ENCODE data around the gene SLC25A38.
A peak's percentile ranks its signal among the peaks of the same experiment; 100 is the strongest.

SLC25A38 gene

DNA sequence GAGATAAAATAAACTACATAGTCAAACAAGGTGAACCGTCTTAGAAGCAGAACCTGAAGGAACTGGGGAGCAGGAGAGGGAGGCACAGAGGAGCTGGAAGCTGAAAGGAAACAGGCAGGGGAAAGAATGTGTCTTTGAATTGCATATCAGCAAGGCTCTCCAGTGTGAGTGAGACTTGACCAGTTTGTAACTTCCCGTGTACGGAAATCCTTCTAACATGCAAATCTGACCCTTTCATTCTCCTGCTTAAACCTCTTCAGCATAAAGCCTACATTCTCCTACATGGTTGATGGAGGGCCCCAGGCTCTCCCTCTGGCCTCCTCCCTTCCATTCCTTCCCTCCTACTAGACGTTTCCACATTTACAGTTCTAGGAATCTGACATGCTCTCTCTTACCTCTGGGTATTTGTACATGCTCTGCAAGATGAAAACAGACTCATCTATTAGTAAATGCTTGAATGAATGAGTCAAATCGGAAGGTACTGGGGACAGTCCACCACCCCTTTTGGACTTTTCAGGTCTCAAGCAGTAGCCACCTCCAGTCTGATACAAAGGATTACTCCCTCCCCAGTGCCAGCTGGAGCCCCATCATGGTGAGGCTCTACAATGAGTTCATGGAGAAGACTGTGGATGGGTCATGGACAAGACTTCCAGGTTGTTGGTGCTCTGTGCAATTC lies 6.1 kb upstream of the SLC25A38 start:
- DNase-seq (ENCODE audit: low read depth) = no peak

DNA sequence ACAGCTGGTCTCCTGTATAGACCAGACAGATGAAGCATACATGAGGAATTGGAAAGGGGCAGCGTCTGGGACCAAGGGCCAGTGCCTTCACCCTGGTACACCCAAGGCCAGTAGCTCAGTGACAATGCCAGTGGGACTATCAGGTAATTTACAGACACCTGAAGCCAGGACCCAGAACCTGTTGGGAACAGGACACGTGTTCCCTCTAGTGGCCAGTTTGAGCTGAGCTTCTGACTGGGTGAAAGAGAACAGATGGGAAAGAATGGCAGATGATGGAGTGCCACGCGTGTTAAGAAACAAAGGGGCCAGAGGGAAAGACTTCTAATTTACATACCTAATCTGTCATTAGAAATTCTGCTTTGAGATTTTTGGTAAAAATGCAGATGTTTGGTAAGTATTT lies 5.1 kb upstream of the SLC25A38 start:
- DNase-seq (ENCODE audit: low read depth) = peak; percentile 36

DNA sequence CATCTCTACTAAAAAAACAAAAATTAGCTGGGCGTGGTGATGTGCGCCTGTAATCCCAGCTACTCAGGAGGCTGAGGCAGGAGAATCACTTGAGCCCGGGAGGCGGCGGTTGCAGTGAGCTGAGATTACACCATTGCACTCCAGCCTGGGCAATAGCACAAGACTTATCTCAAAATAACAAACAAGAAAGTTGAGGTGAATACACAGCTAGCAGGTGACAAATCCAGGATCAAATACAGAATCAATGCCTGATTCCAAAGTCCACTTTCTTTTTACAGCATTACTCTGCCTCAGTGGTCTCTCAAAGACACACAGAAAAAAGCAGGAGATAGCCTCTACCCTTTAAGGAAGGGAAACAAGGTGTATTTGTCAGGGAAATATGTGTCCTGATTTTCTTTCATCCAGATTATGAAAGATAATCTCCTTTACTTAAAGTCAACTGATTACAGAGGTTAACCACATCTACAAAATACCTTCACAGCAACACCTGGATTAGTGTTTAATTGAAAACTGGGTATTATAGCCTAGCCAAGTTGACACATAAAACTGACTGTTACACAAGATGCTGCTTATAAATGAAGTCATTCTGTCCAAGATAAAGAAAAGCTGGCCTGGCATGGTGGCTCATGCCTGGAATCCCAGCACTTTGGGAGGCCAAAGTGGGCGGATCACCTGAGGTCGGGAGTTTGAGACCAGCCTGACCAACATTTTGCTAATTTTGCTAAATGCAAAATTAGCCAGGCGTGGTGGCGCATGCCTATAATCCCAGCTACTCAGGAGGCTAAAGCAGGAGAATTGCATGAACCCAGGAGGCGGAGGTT lies 4.0 kb upstream of the SLC25A38 start:
- DNase-seq (ENCODE audit: low read depth) = no peak

DNA sequence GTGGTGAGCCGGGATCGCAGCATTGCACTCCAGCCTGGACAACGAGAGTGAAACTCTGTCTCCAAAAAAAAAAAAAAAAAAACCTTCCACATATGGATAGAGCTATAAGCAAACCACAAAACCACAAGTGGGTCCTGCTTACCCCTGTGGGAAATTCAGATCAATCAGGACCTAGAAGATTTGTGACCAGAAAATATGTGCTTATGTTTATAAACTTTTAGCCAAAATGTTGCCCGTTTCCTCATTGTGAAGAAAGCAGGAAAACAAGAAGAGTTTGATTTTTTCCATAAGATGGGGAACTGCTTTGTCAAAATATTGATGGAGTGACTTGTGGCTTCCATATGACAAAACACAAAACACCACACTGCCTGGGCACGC lies 3.4 kb upstream of the SLC25A38 start:
- no peak for DNase-seq (ENCODE audit: low read depth)

DNA sequence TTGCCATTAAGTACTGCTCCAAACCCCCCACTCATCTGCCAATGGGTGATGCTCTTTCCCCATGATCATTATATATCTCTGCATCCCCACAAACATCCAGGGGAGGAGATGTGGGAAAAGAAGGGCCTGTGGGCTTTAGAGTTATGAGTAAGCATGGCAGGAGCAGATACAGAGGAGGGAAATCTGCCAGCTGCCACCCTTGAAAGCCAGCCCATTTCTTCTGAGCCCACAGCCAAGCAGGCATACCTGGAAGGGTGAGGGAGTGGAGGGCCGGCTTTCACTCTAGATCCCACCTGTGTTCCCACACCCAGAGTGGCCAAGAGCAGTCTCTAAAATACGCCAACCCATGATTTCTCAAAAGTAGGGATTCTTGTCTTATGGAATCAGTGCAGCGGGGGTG lies 1.7 kb upstream of the SLC25A38 start:
- DNase-seq (ENCODE audit: low read depth) = no peak

DNA sequence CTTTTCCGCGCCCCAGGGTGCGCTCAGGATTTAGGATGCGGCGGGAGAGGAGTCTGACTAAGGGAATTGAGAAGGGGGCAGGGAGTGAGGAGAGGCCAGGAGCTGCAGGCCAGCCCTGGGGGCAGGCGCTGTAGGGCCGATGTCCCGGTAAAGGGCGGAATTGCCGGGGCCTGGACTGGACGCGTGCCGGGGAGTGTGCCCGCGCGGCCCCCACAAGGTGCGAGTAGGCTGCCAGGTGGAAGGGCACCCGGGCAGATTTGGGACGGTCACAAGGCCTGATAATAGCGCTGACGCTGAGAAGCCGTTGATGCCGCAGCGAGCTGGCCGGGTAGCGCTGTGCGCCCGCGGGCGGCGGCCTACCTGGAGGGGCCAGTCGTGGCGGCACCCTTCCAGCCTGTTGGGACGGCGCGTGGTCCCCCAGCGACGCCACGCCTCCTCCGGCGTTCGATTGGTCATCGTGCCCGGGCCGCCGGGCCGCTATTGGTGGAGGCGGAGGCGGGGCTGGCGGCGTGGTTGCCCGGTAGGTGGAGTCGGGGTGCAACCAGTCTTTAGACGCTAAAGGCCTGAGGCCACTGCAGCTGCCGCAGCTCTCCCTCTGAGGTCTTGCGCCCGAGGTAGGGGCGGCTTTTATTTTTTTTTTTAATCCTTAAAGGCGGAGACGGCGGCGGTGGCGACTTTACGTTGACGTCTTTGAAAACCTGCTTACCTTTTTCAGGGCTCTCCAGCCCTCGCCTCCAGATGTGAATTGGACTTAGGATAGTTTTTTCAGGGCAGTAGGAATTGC lies 903 bp downstream of the SLC25A38 start:
- peak; percentile 93 for DNase-seq (ENCODE audit: low read depth)

DNA sequence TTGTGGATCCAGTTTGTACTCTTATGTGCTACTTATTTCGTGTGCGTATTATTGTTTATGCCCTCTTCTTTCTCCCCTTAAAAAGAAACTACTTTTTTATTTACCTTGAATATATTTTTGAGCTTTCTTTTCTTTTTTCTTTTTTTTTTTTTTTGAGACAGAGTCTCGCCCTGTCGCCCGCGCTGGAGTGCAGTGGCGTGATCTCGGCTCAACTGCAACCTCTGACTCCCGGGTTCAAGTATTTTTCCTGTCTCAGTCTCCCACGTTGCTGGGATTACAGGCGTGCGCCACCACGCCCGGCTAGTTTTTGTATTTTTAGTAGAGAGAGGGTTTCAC lies 1.5 kb downstream of the SLC25A38 start:
- DNase-seq (ENCODE audit: low read depth) = no peak

DNA sequence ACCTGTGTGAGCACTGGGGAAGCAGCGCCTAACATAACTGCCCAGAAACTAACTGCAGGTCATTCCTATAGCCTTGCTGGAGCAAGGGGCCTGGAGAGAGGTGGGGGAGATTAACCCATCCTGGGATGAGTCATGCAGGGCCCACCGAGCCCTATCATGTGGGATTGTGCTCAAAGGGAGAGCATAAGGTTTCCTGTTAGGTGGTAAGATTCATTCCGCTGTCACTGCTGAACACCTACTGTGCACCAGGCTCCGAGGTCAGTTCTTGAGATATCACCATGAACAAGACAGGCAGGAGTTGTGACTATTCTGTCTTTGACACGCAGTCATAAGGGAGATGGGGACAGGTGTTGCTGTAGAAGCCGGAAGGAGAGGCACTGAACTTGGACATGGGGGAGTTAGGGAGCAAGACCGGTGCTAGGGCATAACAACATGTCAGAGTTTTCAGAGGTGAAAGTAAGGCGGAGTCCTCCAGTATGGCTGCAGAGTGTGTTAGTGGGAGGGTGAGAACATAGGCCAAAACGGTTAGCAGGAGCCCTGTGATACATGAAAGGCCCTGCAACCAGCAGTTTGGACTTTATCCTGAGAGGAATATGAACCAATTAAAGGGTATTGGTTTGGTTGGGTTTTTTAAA lies 2.4 kb downstream of the SLC25A38 start:
- no peak for DNase-seq (ENCODE audit: low read depth)

DNA sequence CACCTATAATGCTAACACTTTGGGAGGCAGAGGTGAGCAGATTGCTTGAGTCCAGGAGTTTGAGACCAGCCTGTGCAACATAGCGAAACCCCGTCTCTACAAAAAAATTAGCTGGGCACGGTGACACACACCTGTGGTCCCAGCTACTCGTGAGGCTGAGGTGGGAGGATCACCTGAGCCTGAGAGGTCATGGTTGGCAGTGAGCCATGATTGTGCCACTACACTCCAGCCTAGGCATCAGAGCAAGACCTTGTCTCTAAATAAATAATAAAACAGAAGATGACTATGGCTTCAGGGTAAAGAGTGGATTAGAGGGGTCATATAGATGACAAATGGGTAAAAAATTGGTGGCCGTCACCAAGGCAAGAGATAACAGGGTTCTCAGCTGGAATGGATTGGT lies 3.1 kb downstream of the SLC25A38 start:
- DNase-seq (ENCODE audit: low read depth) = no peak

DNA sequence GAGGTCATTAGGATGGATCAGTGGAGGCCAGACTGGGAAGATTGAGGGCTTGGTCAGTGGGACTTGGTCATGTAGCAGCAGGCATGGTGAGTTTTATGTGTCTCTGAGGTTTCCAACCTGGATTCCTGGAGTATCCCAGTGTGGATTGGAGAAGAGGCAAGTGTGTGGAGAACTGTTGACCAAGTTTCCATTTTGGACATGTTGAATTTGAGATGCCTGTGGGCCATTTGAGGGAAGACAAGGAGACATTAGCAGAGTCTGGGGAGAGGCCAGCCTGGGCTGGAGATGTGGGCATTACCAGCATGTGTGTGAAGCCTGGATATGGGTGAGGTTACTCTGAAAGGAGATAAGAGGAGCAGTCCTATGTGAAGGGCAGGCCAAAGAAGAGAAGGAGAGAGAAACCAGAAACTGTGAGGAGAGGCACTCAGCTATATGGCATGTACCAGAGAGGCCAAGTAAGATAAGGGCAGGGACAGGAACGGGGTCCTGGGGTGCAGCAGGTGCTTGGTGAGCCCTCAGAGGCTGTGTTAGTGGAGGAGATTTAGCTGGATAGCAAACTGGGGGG lies 4.3 kb downstream of the SLC25A38 start:
- DNase-seq (ENCODE audit: low read depth) = no peak

DNA sequence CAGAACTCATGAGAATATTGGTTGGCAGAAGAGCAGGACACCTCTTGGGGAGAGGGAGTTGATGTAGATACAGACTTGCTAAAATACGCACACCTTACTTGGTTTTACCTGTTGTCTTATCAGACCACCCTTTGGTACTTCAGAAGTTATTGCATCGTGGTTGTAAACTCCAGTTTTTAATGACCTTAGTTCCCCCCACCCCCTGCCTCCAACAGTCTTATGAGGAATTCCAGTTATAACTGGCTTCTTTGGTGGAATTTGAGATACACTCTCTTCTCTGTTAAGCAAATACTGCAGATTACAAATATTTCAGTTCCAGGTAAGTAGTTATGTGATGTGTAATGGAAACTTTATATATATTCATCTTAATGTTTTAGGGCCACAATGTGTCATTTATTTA lies 5.0 kb downstream of the SLC25A38 start:
- DNase-seq (ENCODE audit: low read depth) = no peak

DNA sequence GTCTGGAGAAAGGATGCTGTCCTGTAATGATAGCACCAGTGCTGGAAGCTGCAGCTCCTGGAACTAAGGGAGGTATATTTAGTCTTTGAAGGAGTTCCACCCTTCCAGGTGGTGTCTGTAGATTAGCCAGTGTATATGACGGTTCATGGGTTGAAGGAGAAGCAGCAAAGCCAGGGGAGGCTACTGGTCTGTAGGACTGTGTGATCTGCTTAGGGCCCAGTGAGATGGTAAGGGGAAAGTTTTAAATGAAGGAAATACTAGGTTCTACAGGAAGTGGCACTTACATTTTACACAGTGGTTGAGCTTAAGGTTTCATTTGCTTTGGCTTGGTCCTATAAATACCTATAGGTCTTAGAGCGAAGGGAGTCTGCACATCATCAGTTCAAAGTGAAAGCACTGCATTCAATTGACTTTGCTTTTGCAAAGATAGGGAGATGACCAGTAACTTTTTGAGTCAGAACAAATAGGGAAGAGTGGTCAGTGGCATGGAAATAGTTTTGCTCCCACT lies 5.6 kb downstream of the SLC25A38 start:
- no peak for DNase-seq (ENCODE audit: low read depth)

DNA sequence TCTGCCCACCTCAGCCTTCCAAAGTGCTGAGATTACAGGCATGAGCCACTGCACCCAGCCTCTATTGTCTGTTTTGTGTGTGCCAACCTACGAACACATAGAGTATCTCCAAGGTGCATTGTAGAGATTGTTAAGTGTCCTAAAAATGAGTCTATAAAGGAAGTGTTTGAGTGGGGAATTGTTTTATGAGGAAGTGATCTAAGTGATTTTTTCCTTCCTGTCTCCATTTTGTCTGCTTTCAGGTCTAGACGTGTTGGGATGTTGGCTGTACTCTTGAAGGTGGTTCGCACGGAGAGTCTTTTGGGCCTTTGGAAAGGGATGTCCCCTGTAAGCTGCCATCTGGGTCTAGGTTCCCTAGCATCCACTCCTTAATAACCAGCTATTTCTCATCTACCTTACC lies 7.0 kb downstream of the SLC25A38 start:
- no peak for DNase-seq (ENCODE audit: low read depth)

DNA sequence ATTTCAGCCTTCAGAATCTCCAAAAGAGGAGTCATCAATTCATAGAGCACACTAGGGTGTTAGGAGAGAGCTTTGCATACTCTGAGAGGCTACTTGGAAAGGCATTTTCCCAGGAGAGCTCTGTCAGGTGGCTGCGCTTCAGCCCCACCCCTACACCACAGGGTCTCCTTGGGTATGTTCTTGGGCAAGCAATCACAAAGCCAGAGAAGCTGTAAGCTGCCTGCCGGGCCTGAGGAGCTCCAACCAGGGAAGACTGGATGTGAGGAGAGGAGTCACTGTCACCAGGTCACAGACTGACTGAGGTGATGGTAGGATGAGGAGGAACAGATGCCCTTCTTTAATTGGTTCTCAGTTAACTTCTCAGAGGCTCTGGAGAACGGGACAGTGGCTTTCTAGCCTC lies 13.5 kb downstream of the SLC25A38 start:
- no peak for DNase-seq (ENCODE audit: low read depth)

DNA sequence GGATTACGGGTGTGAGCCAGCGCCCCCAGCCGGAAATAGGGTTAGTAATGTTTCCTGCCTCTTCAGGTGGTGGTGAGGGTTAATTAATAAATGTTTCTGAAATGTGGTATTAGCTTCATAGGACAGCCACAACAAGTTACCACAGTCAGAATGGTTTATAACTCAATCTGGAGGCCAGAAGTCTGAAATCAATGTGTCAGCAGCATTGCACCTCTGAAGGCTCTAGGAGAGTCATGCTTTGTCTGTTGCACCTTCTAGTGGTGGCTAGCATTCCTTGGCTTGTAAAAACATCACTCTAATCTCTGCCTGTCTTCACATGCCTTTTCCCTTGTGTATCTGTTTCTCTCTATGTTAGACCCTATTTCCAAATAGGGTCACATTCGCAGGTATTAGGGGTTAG lies 15.5 kb downstream of the SLC25A38 start:
- DNase-seq (ENCODE audit: low read depth) = no peak

DNA sequence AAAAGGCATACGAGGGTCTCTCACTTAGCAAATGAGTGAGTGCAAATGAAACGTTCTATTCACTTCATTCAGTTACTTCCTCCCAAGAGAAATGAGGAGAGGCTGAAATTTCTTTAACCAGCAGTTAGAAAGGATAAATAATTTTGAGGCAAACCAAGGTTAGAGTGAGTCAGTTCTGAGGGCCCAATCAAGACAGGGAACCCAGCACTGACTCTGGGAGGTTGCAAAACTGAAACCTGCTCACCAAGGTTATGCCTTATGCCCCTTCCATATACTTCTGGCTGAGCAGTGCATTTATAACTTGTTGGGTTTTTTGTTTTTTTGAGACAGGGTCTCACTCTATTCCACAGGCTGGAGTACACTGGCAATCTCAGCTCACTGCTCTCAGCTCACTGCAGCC lies 18.8 kb downstream of the SLC25A38 start:
- DNase-seq (ENCODE audit: low read depth) = no peak

DNA sequence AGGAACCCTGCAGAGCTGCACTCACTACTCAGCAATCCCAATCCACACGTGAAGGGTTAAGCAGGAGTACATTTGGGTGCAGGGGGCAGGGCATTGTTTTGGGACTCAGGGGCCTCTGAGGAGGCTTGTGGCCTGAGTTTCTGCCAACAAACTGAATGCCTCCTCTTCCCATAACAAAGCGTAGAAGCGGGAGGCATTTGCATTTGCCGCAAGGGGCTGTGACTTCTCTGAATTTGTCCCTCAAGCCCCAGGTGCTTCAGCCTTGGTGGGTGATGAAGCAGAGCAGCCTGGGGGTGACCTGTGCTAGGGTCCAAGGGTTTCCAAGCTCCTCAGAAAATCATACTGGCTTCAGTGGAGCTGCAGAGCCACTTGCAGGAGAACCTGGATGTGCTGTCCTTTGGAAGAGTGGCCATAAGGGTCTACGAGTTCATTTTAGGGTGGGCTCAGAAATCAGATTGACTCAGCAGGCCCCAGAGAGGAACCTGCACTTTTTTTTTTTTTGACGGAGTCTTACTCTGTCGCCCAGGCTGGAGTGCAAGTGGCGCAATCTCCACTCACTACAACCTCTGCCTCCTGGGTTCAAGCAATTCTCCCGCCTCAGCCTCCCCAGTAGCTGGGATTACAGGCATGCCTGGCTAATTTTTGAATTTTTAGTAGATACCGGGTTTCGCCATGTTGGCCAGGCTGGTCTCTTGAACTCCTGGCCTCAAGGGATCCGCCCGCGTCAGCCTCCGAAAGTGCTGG lies 21.9 kb downstream of the SLC25A38 start:
- DNase-seq (ENCODE audit: low read depth) = no peak

DNA sequence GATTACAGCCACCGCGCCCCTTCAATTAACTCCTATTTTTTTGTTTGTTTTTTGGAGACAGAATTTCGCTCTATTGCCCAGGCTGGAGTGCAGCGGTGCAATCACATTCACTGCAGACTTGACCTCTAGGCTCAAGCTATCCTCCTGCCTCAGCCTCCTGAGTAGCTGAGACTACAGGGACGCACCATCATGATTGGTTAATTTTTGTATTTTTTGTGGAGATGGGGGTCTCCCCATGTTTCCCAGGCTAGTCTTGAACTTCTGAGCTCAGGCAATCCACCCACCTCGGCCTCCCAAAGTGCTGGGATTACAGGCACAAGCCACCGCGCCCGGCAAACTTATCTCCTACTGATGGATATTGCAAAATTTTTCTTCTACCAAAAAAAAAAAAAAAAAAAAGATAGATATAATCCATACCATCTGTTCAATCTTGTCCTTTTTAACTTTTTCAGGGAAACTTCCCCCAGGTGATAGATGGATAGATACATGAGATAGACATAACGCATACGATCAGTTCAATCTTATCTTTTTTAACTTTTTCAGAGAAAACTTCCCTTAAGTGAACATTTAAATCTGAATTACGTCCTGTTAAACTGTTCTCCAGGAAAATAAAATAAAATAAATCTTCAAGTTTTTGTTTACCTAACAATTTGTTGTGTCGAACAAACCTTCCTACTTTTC lies 22.7 kb downstream of the SLC25A38 start:
- DNase-seq (ENCODE audit: low read depth) = no peak

DNA sequence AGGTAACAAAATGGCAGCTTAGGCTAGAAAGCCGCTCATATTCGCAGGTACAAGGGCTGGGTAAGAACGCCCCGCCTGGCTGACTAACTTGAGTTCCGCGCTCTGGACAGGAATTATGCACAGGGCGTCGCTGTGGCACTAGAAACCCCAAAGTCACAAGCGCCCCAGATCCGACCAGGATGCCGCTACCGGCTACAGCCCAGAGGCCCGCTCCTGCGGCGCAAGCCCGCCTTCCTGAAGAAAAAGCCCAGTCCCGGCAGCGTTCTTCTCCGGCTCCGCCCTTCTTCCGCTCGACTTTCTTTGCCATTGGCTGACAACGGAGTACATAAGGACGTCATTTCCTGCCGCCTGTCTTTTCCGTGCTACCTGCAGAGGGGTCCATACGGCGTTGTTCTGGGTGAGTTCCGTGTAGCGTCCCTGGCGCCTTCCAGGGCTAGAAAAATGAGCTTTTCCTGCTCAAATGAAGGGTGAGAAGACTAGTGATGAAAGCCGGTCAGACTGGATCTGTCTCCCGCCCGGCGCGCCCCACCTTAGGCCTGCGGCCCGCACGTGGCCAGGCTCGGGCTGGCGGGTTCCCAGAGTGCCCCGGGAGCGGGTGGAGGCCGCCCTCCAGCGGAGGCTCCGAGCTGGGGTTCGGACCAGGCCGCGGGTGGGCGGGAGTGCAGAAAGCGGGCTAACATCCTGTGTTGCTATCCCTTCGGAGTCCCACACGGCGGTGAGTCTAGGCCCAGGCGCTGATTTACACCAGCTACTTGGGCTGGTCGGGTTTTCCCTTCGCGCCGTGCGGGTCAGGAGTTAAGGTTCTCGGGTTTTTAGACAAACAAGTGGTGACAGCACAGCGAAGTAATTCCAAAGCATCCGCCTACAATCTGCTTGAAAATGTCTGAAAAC lies 23.4 kb downstream of the SLC25A38 start, which contains the start of gene RPSA:
Gene RPSA, plus strand, starts transcription at position 353 of the 891 bp plus-strand sequence. CDS start 934 bp downstream, outside the sequence.
- peak; percentile 90 for DNase-seq (ENCODE audit: low read depth)

DNA sequence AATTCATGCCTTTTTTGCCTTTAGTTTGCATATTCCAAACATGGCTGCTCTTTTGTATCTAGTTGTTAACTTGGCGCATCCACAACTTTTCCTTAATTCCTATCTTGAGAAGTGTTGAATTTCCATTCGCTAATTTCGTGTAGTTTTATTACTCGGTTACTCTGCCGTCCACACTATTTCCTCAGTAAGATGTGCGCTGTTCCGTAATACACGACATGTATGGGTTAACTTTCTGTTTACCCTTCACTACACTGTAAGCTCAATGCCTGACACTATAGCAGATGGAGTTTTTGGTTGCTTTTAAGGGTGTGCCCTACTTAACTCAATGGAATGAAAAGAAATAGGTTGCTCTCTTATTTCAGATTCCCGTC lies 24.1 kb downstream of the SLC25A38 start:
- DNase-seq (ENCODE audit: low read depth) = no peak
